H9 (cell line): ENCODE results near the gene ZNF133. TPM values are rescaled to one million over a fixed set of nuclear protein-coding genes. Genes with fewer than 3 reads are reported as not detected.

Experiments used
- DNase-seq: peaks from one replicate; pipeline ENCODE4 v3.0.0-alpha.2; 2017
- H2AFZ ChIP-seq: one replicate; pipeline ENCODE4 v1.6.1; 2013; ENCODE audit warnings: mild to moderate bottlenecking, low read length, control low read depth, moderate library complexity
- H2AK5ac ChIP-seq: 2 replicates; pipeline ENCODE4 v1.6.1; 2013; ENCODE audit warnings: low read length, control low read depth, mixed read lengths; ENCODE audit not compliant: insufficient read length
- H2BK120ac ChIP-seq: one replicate; pipeline ENCODE4 v1.6.1; 2013; ENCODE audit warnings: low read depth, mild to moderate bottlenecking, low read length, control low read depth, inconsistent platforms; ENCODE audit not compliant: poor library complexity, severe bottlenecking
- H2BK12ac ChIP-seq: 2 replicates; pipeline ENCODE4 v1.6.1; 2013; ENCODE audit warnings: low read length, control low read depth, mixed read lengths, low read depth; ENCODE audit not compliant: insufficient read length
- H2BK15ac ChIP-seq: 2 replicates; pipeline ENCODE4 v1.6.1; 2013; ENCODE audit warnings: low read depth, low read length, control low read depth
- H2BK20ac ChIP-seq: one replicate; pipeline ENCODE4 v1.6.1; 2013; ENCODE audit warnings: low read depth, mild to moderate bottlenecking, low read length, control low read depth, inconsistent platforms; ENCODE audit not compliant: poor library complexity, severe bottlenecking
- H2BK5ac ChIP-seq: 2 replicates; pipeline ENCODE4 v1.6.1; 2013; ENCODE audit warnings: low read length, control low read depth, mixed read lengths; ENCODE audit not compliant: insufficient read length
- H3K14ac ChIP-seq: 2 replicates; pipeline ENCODE4 v1.6.1; 2013; ENCODE audit warnings: low read length, control low read depth; ENCODE audit not compliant: insufficient read depth
- H3K18ac ChIP-seq: 2 replicates; pipeline ENCODE4 v1.6.1; 2013; ENCODE audit warnings: low read depth, mild to moderate bottlenecking, mixed read lengths, low read length, control low read depth; ENCODE audit not compliant: insufficient read length
- H3K23ac ChIP-seq: 2 replicates; pipeline ENCODE4 v1.6.1; 2013; ENCODE audit warnings: low read length, control low read depth, mixed read lengths, low read depth; ENCODE audit not compliant: insufficient read length
- H3K23me2 ChIP-seq: 2 replicates; pipeline ENCODE4 v1.6.1; 2013; ENCODE audit warnings: low read depth, mild to moderate bottlenecking, mixed read lengths, low read length, control low read depth; ENCODE audit not compliant: insufficient read length, poor library complexity, severe bottlenecking
- H3K27ac ChIP-seq: 2 replicates; pipeline ENCODE4 v1.5.1; 2013; ENCODE audit warnings: low read length, control low read depth, mixed read lengths, low read depth; ENCODE audit not compliant: insufficient read length
- H3K27me3 ChIP-seq: 2 replicates; pipeline ENCODE4 v1.6.1; 2013; ENCODE audit warnings: low read length, control low read depth, inconsistent platforms; ENCODE audit not compliant: insufficient read depth
- H3K4ac ChIP-seq: 2 replicates; pipeline ENCODE4 v1.6.1; 2013; ENCODE audit warnings: low read depth, mild to moderate bottlenecking, control low read depth, inconsistent platforms, low read length, moderate library complexity
- H3K4me1 ChIP-seq: 2 replicates; pipeline ENCODE4 v1.6.1; 2013; ENCODE audit warnings: low read length, control low read depth, inconsistent platforms; ENCODE audit not compliant: insufficient read depth
- H3K4me2 ChIP-seq: 2 replicates; pipeline ENCODE4 v1.6.1; 2013; ENCODE audit warnings: low read length, control low read depth, mixed read lengths; ENCODE audit not compliant: insufficient read length, insufficient read depth
- H3K56ac ChIP-seq: 2 replicates; pipeline ENCODE4 v1.6.1; 2013; ENCODE audit warnings: low read depth, mild to moderate bottlenecking, mixed read lengths, low read length, control low read depth; ENCODE audit not compliant: insufficient read length
- H3K79me1 ChIP-seq: 2 replicates; pipeline ENCODE4 v1.6.1; 2013; ENCODE audit warnings: low read depth, mild to moderate bottlenecking, moderate library complexity, low read length, control low read depth, inconsistent platforms; ENCODE audit not compliant: insufficient read depth, poor library complexity, severe bottlenecking
- H3K79me2 ChIP-seq: 2 replicates; pipeline ENCODE4 v1.6.1; 2013; ENCODE audit warnings: low read length, control low read depth, inconsistent platforms; ENCODE audit not compliant: insufficient read depth
- H3K9ac ChIP-seq: 2 replicates; pipeline ENCODE4 v1.6.1; 2013; ENCODE audit warnings: low read length, control low read depth, mixed read lengths; ENCODE audit not compliant: insufficient read length; ENCODE audit errors: extremely low read depth
- H3K9me3 ChIP-seq: one replicate; pipeline ENCODE4 v1.6.1; 2013; ENCODE audit warnings: low read depth, low read length, inconsistent platforms; ENCODE audit not compliant: control insufficient read depth
- H3T11ph ChIP-seq: one replicate; pipeline ENCODE4 v1.6.1; 2013; ENCODE audit warnings: mild to moderate bottlenecking, low read length, control low read depth, inconsistent platforms
- H4K20me1 ChIP-seq: one replicate; pipeline ENCODE4 v1.6.1; 2013; ENCODE audit not compliant: control insufficient read depth, insufficient read length, insufficient read depth
- H4K5ac ChIP-seq: 2 replicates; pipeline ENCODE4 v1.6.1; 2013; ENCODE audit warnings: low read depth, mild to moderate bottlenecking, mixed read lengths, low read length, control low read depth; ENCODE audit not compliant: insufficient read length
- H4K8ac ChIP-seq: replicated peaks from 2 replicates; pipeline ENCODE4 v1.6.1; 2013; ENCODE audit warnings: low read length, control low read depth, mixed read lengths, low read depth; ENCODE audit not compliant: insufficient read length
- H4K91ac ChIP-seq: 2 replicates; pipeline ENCODE4 v1.6.1; 2013; ENCODE audit warnings: low read depth, mild to moderate bottlenecking, moderate library complexity, mixed read lengths, low read length, control low read depth; ENCODE audit not compliant: insufficient read length
- H3K27ac Mint-ChIP-seq, 3 experiments: 2 replicates in 2 of 3; 3 replicates in 1 of 3; pipeline ENCODE4 v1.8.0; 2020 to 2021; ENCODE audit warnings: mixed read lengths in 3 of 3, mild to moderate bottlenecking in 1 of 3, moderate library complexity in 1 of 3
- H3K27me3 Mint-ChIP-seq: 2 replicates; pipeline ENCODE4 v1.8.0; 2021; ENCODE audit warnings: low read depth, mild to moderate bottlenecking, moderate library complexity, mixed read lengths
- H3K36me3 Mint-ChIP-seq, 3 experiments: 2 replicates in 2 of 3; 3 replicates in 1 of 3; pipeline ENCODE4 v1.8.0; 2020 to 2021; ENCODE audit warnings: low read depth in 3 of 3, mixed read lengths in 3 of 3; ENCODE audit not compliant: insufficient read depth in 1 of 3
- H3K4me1 Mint-ChIP-seq, 2 experiments: 2 replicates each; pipeline ENCODE4 v1.8.0; 2020; ENCODE audit warnings: mixed read lengths in 2 of 2
- H3K4me3 Mint-ChIP-seq, 2 experiments: 2 replicates in 1 of 2; 3 replicates in 1 of 2; pipeline ENCODE4 v1.8.0; 2020 to 2021; ENCODE audit warnings: mild to moderate bottlenecking in 2 of 2, mixed read lengths in 2 of 2, moderate library complexity in 1 of 2
- H3K9me3 Mint-ChIP-seq, 2 experiments: 2 replicates in 1 of 2; 3 replicates in 1 of 2; pipeline ENCODE4 v1.8.0; 2020; ENCODE audit warnings: mild to moderate bottlenecking in 2 of 2, mixed read lengths in 2 of 2, moderate library complexity in 1 of 2
- WGBS: extraction: QIAGEN DNeasy Blood & Tissue Kit; methylation state at CpG from one replicate; pipeline ENCODE4 v1.1.7; 2013; ENCODE audit warnings: missing lambda C conversion rate, low lambda C conversion rate, mixed read lengths; ENCODE audit not compliant: insufficient read length; ENCODE audit errors: extremely low coverage; 5-methylcytosine and 5-hydroxymethylcytosine counted together
- total RNA-seq: library from RNA; stranded (reverse); gene quantifications from 2 replicates; pipeline ENCODE4 v1.2.1, GENCODE V29; 2021
- TF ChIP-seq, protein P1 (sequence below): fragments of 200-600 bp; sonication (generic); conservative IDR thresholded peaks from 3 replicates; pipeline ENCODE4 v1.8.0; 2021; ENCODE audit warnings: antibody characterized with exemption, mild to moderate bottlenecking

Gene ZNF133
- total RNA-seq, 1 experiment from 2014 or later: 11.0 TPM

DNA sequence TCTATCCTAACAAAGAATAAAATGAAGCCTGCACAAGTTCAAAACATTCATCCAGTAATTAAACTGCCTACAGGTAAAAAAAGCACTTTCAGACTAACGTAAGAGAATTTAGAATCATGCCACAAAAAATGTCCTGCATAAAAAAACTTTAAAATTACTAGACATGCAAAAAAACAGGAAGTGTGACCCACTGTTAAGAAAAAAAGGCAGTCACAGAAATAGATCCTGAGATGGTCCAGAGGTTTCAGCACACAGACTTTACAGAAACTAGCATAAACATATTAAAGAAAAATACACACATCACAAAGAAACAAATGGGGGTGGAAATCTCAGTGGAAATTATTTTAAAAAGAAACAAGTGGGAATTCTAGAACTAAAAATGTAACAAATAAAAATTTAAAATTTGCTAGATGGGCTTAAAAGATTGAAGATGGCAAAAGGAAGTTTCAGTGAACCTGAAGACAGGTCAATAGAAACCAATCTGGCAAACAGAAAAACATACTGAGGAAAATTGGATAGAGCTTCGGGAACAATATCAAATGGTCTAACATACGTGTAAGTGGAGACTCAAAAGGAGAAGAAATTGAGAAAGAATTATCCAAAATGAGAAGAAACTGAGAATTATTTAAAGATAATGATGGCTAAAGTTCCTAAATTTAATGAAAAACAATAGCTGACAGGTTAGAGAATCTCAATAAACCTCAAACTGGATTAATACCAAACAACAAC is 3.4 kb upstream of the ZNF133 start:
- H2AFZ ChIP-seq: no peak overlapping the region
- H3K14ac ChIP-seq: no peak overlapping the region
- H3K23me2 ChIP-seq: peaks cover 4% of the 10 kb centered on the region
- no peak overlapping the region for H2BK15ac ChIP-seq
- no peak overlapping the region for H3T11ph ChIP-seq
- Mint-ChIP-seq H3K27me3 (peaks cover 39% of the 10 kb centered on the region), H3K9me3 (peaks cover 16 to 23% of the 10 kb centered on the region in 2 experiments), H3K4me1 (peaks cover 12% of the 10 kb centered on the region in 2 experiments), H3K36me3 (peaks cover 0 to 9% (median 0%) of the 10 kb centered on the region in 3 experiments; a peak in 2 of 7 replicates), H3K27ac (no peak overlapping the region), H3K4me3 (no peak overlapping the region)
- WGBS: no CpG with 5 or more reads among the region's 3 CpGs
- no peaks in the 10 kb centered on the region for H3K27me3 ChIP-seq
- H2BK5ac ChIP-seq: no peak overlapping the region
- no peaks in the 10 kb centered on the region for H3K4me1 ChIP-seq
- no peak overlapping the region for H3K27ac ChIP-seq
- H2AK5ac ChIP-seq: no peak overlapping the region
- no peak overlapping the region for H4K5ac ChIP-seq
- no peak overlapping the region for H4K91ac ChIP-seq
- H2BK12ac ChIP-seq: no peak overlapping the region
- H3K9me3 ChIP-seq: no peaks in the 10 kb centered on the region
- H4K20me1 ChIP-seq: no peaks in the 10 kb centered on the region
- H3K4ac ChIP-seq: no peak overlapping the region
- H3K56ac ChIP-seq: no peak overlapping the region
- H3K79me1 ChIP-seq: no peaks in the 10 kb centered on the region
- H3K18ac ChIP-seq: no peak overlapping the region
- no peak overlapping the region for H3K4me2 ChIP-seq
- no peak overlapping the region for H2BK120ac ChIP-seq
- TF ChIP-seq, protein P1, sequence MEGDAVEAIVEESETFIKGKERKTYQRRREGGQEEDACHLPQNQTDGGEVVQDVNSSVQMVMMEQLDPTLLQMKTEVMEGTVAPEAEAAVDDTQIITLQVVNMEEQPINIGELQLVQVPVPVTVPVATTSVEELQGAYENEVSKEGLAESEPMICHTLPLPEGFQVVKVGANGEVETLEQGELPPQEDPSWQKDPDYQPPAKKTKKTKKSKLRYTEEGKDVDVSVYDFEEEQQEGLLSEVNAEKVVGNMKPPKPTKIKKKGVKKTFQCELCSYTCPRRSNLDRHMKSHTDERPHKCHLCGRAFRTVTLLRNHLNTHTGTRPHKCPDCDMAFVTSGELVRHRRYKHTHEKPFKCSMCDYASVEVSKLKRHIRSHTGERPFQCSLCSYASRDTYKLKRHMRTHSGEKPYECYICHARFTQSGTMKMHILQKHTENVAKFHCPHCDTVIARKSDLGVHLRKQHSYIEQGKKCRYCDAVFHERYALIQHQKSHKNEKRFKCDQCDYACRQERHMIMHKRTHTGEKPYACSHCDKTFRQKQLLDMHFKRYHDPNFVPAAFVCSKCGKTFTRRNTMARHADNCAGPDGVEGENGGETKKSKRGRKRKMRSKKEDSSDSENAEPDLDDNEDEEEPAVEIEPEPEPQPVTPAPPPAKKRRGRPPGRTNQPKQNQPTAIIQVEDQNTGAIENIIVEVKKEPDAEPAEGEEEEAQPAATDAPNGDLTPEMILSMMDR: no peak
- no peak overlapping the region for H4K8ac ChIP-seq
- no peak overlapping the region for H3K23ac ChIP-seq
- no peak for DNase-seq
- H3K79me2 ChIP-seq: no peaks in the 10 kb centered on the region; the same call in 1 of the 2 replicates
- no peak overlapping the region for H3K9ac ChIP-seq
- H2BK20ac ChIP-seq: no peak overlapping the region
